GM21717 (cell line): ENCODE results near the gene JPH2.
"Not testable (repeated sequence)": the region's sequence is repeated elsewhere in the genome, so short reads cannot be mapped to it uniquely, and the experiment has no call there.

ENCODE experiments used
- ATAC-seq: cut with Tn5 transposase; IDR thresholded peaks from one replicate; pipeline ENCODE4 v1.9.1; 2021; ENCODE audit warnings: mild to moderate bottlenecking, moderate library complexity; ENCODE audit not compliant: unreplicated experiment

Gene JPH2

DNA sequence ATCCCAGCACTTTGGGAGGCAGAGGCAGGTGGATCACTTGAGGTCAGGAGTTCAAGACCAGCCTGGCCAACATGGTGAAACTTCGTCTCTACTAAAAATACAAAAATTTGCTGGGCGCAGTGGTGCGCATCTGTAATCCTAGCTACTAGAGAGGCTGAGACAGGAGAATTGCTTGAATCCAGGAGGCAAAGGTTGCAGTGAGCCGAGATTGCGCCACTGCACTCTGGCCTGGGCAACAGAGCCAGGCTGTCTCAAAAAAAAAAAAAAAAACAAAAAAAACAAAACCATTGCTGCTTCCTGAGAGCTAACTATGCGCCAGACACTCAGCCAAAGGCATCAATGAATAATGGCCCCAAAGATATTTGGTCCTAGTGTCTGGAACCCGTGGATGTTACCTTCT is 57.7 kb downstream of the JPH2 start:
- ATAC-seq = not testable (repeated sequence)

GRCh38 chr20:44126445-44126844 is 60.5 kb downstream of the JPH2 start:
- ATAC-seq = no peak

DNA sequence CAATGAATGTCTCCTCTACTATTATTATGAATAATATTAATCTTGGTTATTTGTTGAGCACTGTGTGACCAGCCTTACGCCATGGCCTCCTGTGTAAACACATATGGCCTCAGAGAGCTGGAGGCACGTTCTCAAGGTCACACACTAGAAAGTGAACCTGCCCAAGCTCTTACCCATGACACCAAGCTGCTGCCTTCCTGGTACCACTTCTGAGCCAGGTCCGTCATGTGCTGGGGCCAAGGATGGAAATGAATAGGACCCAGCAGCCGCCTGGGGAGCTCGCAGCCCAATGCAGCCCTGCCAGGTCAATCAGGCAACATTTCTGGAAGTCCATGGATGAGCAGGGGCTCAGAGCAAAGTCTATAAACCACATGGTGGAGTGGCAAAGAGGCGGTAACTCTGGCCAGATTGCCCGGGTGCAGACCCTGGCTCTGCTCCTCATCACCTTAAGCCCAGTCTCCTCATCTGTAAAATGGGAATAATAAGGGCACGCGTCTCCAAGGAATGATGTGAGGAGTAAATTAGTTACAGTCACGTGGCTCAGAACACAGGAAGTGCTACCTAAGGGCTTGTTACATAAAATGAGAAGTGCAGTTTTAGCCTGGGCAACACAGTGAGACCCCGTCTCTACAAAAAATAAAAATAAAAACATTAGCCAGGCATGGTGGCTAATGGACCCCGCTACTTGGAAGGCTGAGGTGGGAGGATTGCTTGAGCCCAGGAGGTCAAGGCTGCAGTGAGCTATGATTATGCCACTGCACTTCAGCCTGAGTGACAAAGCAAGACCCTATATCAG is 61.5 kb downstream of the JPH2 start:
- no peak for ATAC-seq

DNA sequence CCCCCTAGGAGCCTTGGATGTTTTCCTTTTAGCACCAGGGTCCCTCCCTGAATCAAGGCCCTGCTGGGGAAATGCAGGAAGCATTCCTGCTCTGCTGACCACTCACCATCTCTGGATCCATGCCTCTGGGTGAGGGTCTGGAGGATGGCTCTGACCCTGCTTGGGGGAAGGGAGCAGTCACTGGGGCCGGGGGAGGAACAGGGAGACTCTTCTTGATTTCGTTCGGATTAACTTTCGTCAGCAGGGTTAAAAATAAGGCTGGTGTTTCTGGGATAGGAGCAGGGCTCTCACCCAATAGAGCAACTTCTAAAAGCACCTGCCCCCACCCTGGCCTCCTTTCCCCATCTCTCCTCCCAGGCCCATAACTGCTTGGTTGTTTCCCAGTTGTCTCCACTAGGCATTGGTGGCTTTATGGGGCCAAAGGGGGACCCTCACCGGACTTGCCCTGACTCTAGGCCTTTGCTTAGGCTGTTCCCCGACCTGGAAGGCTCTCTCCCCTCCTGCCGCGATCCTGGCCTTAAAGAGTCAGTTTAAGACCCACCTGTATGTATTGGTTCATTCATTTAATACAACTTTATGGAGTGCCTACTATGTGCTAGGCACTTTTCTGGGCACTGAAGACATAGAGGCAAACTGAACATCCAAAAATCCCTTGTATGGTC is 63.0 kb downstream of the JPH2 start:
- no peak for ATAC-seq

- ATAC-seq = no peak
These were observed 63.7 kb downstream of the JPH2 start for GRCh38 chr20:44123251-44123650.

DNA sequence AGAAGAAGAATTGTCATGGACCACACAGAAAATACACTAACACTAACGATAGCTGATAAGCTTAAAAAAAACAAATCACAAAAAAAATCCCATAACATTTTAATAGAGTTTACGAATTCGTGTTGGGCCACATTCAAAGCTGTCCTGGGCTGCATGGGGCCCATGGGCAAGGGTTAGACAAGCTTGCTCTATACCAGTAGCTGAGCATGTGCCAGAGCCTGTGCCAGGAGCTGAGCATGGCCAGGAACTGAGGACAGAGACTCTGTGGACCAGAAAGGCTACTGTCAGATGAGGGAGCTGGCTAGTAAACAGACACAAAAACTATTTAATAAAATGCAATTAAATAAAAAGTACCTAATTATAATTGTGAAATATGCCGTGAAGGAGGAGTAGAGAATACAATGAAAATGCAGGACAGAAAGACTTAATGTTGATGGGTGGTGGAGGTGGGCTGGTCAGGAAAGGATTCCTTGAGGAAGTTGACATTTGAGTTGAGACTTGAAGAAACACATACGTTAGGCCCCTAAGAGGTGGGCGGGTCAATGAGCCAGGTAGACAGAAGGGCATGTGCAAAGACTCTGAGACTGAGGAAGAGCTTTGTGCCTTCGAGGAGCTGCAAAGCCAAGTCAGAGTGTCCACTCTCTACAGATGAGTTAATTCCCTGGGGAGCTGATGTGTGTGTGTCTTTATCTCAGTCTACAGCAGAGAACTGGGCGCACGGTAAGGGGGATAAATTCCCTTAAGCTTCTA is 66.1 kb downstream of the JPH2 start:
- no peak for ATAC-seq

- no peak for ATAC-seq
These were observed 68.6 kb downstream of the JPH2 start for GRCh38 chr20:44118185-44119033.

DNA sequence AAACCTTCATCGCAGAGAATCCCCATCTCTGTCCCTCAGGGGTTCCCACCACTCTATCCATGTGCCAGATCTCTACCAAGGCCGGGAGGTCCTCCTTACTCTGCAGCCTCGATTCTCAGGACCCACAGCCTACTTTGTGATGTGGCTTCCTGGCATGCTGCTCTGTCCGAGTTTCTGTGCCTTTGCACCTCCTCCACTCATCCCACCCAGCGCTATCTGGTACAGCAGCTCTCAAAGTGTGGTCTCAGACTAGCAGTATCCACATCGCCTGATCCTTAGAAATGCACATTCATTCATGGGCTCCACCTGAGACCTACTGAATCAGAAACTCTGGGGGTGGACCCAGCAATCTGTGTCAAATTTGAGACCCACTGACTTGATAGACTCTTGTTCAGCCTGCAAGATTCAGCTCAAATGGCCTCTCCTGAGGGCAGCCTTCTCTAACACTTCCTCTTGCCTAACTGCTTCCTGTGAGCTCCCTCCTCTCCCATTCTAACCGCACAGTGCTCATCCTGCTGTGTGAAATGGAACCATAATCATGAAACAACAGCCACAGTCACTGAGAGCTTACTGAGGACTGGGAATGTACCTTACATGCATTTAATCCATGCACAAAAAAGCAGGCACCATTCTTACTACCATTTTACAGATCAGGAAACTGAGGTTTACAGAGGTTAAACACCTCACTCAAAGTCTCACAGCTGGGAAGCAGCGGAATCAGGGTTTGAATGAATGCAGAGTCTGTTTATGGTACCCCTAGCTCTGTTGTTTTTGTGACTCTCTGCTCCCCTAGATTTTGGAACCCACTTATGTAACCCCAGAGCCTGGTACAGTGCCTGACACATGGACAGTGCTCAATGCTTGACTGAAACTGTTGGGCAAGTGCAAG is 69.4 kb downstream of the JPH2 start:
- ATAC-seq = no peak

- no peak for ATAC-seq
These were observed 71.0 kb downstream of the JPH2 start for GRCh38 chr20:44115762-44116644.

DNA sequence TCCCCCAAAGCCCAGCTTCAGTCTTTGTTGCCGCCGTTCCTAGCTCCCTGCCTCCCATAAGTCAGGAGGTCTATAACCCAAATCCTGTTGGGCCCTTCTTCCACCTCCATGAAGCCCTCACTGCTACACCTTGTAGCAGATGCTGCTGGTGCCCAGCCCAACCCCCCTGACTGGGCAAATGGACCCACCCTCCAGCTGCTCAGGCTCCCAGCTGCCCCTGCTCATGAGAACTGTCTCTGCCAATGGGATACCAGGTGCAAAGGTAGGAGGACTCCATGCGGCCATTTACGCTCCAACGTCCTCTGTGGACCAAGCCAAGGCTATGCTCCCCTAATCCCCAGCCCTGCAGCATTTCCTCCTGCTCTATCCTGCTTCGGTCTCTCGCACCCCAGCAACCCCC is 71.8 kb downstream of the JPH2 start:
- no peak for ATAC-seq

DNA sequence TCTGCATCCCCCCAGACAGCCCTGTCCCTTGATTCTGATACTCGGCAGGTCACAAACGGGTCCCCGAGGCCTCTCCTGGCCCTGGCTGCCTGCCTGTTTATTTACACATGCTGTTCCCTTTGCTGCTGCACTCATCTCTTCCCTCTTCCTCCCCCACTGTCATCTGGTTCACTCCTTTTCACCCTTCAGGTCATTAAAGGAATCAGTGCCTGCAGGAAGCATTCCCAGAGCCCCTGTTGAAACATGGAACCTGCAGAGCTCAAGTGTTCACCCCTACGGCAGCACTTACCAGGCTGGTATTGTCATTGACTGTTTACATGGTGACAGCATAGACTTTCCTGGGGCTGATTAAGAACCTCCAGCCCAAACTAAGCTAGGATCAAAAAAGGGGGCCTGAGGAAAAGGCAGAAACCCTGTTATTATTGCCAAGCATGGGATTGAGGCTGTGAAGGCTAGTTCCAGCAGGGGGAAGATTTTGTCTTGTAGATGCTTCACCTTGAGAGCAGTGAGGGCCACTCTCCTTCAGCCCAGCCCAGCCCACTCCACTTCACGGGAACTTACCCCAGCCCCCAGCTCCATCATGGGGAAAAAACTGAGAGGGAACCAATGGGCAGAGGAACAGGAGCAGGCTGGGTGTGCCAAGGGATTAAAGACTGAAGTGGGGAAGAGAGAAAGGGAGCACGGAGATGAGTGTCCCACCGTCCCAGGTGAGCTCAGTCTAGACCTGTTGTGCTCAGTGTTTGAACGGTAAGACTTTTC is 73.2 kb downstream of the JPH2 start:
- no peak for ATAC-seq

DNA sequence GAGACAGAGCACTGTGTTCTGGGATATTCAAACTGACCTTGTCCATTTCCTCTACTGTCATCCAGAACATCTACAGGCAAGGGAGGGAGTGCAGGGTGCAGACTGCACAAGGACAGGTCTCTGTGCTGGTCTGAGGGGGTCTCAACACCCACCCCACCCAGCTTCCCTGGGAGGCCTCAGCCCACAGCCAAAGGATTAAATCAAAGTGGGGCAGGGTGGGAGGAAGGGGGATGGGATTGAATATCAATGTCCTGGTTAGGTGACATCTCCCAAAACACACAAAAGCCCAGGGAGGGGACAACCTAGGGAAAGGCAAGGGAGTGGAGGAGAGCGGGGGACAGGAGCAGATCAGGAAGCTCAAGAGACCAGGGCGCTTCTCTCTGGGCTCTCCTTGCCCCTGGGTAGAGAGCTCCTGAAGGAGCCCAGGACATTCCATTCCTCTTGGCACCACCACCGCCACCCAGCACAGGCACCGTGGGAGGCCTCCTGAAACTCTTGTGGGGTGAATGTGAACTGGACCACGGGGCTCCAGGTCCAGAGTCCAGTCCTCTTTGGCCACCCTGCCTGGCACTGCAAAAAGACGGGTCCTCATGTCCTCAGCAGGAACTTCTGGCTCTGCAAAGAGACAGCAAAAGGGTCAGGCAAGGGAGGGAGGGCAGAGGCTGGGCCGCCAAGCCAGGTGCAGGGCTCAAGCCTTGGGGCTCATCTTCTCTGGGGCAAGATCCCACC is 73.9 kb downstream of the JPH2 start:
- ATAC-seq = no peak

DNA sequence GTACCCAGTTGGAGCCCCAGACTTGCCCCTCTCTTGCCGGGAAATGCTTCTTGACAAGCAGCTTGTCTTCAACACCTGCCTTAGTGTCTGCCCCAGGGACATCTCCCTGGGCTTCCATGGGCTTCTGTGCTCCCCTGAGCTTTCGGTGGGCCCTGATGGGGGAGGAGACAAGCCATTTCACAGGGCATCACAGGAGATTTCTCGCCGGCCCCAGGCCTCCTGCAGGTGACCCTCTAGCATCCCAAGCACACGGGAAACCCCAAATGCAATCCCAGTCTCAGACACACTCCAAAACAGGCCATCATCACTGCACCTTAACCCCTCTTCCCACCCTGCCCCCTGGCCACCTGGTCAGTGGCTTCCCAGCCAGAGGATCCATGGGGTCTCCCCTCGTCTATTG is 74.5 kb downstream of the JPH2 start:
- no peak for ATAC-seq

- no peak for ATAC-seq
These were observed 75.2 kb downstream of the JPH2 start for GRCh38 chr20:44111712-44112335.

GRCh38 chr20:44110816-44111568 is 76.0 kb downstream of the JPH2 start:
- ATAC-seq = no peak

- no peak for ATAC-seq
These were observed 77.0 kb downstream of the JPH2 start for GRCh38 chr20:44109951-44110361.
